ENCODE data around the gene PLAU.
"Not testable (repeated sequence)": the region's sequence is repeated elsewhere in the genome, so short reads cannot be mapped to it uniquely, and the experiment has no call there.

The PLAU gene

GRCh38 chr10:73956476-73957359 lies 45.8 kb downstream of the PLAU start:
- no peaks in the 10 kb centered on the region for H3K9me3 ChIP-seq (ENCODE audit: control insufficient read depth, insufficient read depth, low read length)
- peak overlapping the region; percentile 55 for H3K4me3 ChIP-seq (ENCODE audit: low read length)
- TF ChIP-seq EZH2phosphoT487 (IDR thresholded peaks at IDR 0.05; ENCODE audit: borderline replicate concordance, low read length) (no peak), CTCF (IDR thresholded peaks at IDR 0.05; ENCODE audit: low read depth, low read length, poor library complexity, severe bottlenecking) (no peak)
- no peaks in the 10 kb centered on the region for H3K79me2 ChIP-seq (ENCODE audit: control insufficient read depth, low read length)
- peak overlapping the region; percentile 76 for H3K4me2 ChIP-seq (ENCODE audit: low read length)
- H3F3A ChIP-seq (ENCODE audit: control insufficient read depth, insufficient read depth): peaks cover 31% of the 10 kb centered on the region
- no peaks in the 10 kb centered on the region for H3K36me3 ChIP-seq (ENCODE audit: control insufficient read depth, low read length)
- peaks cover 58% of the 10 kb centered on the region for H3K4me1 ChIP-seq (ENCODE audit: control insufficient read depth, low read length)
- no peaks in the 10 kb centered on the region for H4K20me1 ChIP-seq (ENCODE audit: control insufficient read depth, insufficient read depth, low read depth, low read length)
- H3K27me3 ChIP-seq (ENCODE audit: control insufficient read depth, low read length): no peaks in the 10 kb centered on the region
- no peaks in the 10 kb centered on the region for H3K9me2 ChIP-seq (replicated peaks; ENCODE audit: control insufficient read depth, low read length)
- peak overlapping the region; percentile 56 for H3K27ac ChIP-seq (ENCODE audit: low read depth, low read length)

GRCh38 chr10:73959484-73960243 lies 48.7 kb downstream of the PLAU start:
- Histone ChIP-seq H3K27me3 (ENCODE audit: control insufficient read depth, low read length) (no peaks in the 10 kb centered on the region), H3K4me1 (ENCODE audit: control insufficient read depth, low read length) (peaks cover 58% of the 10 kb centered on the region), H3F3A (ENCODE audit: control insufficient read depth, insufficient read depth) (peaks cover 31% of the 10 kb centered on the region), H3K27ac (ENCODE audit: low read depth, low read length) (peak overlapping the region; percentile 87), H3K79me2 (ENCODE audit: control insufficient read depth, low read length) (no peaks in the 10 kb centered on the region), H3K9me3 (ENCODE audit: control insufficient read depth, insufficient read depth, low read length) (no peaks in the 10 kb centered on the region), H3K9me2 (replicated peaks; ENCODE audit: control insufficient read depth, low read length) (no peaks in the 10 kb centered on the region), H3K4me3 (ENCODE audit: low read length) (peak overlapping the region; percentile 21), H3K36me3 (ENCODE audit: control insufficient read depth, low read length) (no peaks in the 10 kb centered on the region), H3K4me2 (ENCODE audit: low read length) (peak overlapping the region; percentile 72), H4K20me1 (ENCODE audit: control insufficient read depth, insufficient read depth, low read depth, low read length) (no peaks in the 10 kb centered on the region)
- TF ChIP-seq EZH2phosphoT487 (IDR thresholded peaks at IDR 0.05; ENCODE audit: borderline replicate concordance, low read length) (no peak), CTCF (IDR thresholded peaks at IDR 0.05; ENCODE audit: low read depth, low read length, poor library complexity, severe bottlenecking) (no peak)

GRCh38 chr10:73962386-73962785 lies 51.5 kb downstream of the PLAU start:
- H3K9me3 ChIP-seq (ENCODE audit: control insufficient read depth, insufficient read depth, low read length): no peaks in the 10 kb centered on the region
- H3F3A ChIP-seq (ENCODE audit: control insufficient read depth, insufficient read depth): peaks cover 16% of the 10 kb centered on the region
- no peaks in the 10 kb centered on the region for H3K79me2 ChIP-seq (ENCODE audit: control insufficient read depth, low read length)
- H3K36me3 ChIP-seq (ENCODE audit: control insufficient read depth, low read length): no peaks in the 10 kb centered on the region
- H3K4me2 ChIP-seq (ENCODE audit: low read length): no peak overlapping the region
- no peaks in the 10 kb centered on the region for H4K20me1 ChIP-seq (ENCODE audit: control insufficient read depth, insufficient read depth, low read depth, low read length)
- TF ChIP-seq EZH2phosphoT487 (IDR thresholded peaks at IDR 0.05; ENCODE audit: borderline replicate concordance, low read length) (no peak), CTCF (IDR thresholded peaks at IDR 0.05; ENCODE audit: low read depth, low read length, poor library complexity, severe bottlenecking) (no peak)
- peaks cover 42% of the 10 kb centered on the region for H3K4me1 ChIP-seq (ENCODE audit: control insufficient read depth, low read length)
- H3K27me3 ChIP-seq (ENCODE audit: control insufficient read depth, low read length): no peaks in the 10 kb centered on the region
- no peak overlapping the region for H3K27ac ChIP-seq (ENCODE audit: low read depth, low read length)
- no peak overlapping the region for H3K4me3 ChIP-seq (ENCODE audit: low read length)
- H3K9me2 ChIP-seq (replicated peaks; ENCODE audit: control insufficient read depth, low read length): no peaks in the 10 kb centered on the region

- H3K27ac ChIP-seq (ENCODE audit: low read depth, low read length): not testable (repeated sequence)
Measured at GRCh38 chr10:73963533-73963932, 52.6 kb downstream of the PLAU start.

More at GRCh38 chr10:73963533-73963932, 52.6 kb downstream of the PLAU start:
- Histone ChIP-seq H3K4me1 (ENCODE audit: control insufficient read depth, low read length) (peaks cover 32% of the 10 kb centered on the region), H3F3A (ENCODE audit: control insufficient read depth, insufficient read depth) (peaks cover 12% of the 10 kb centered on the region)
- not testable (repeated sequence) for H3K4me2 ChIP-seq (ENCODE audit: low read length); H3K9me3 ChIP-seq (ENCODE audit: control insufficient read depth, insufficient read depth, low read length); H4K20me1 ChIP-seq (ENCODE audit: control insufficient read depth, insufficient read depth, low read depth, low read length); H3K9me2 ChIP-seq (replicated peaks; ENCODE audit: control insufficient read depth, low read length); H3K4me3 ChIP-seq (ENCODE audit: low read length); H3K36me3 ChIP-seq (ENCODE audit: control insufficient read depth, low read length); H3K27me3 ChIP-seq (ENCODE audit: control insufficient read depth, low read length); H3K79me2 ChIP-seq (ENCODE audit: control insufficient read depth, low read length)

Measured in DOHH2 (cell line).